KMS-11 (cell line): ENCODE data around the gene TJP1.

Source experiments
- H2AFZ ChIP-seq: fragments of 200-600 bp; sonication (generic); 2 replicates; pipeline ENCODE4 v1.6.1; 2016; ENCODE audit warnings: antibody characterized with exemption, mixed run types, low read depth
- H3K27ac ChIP-seq: fragments of 200-600 bp; sonication (generic); 2 replicates; pipeline ENCODE4 v1.6.1; 2016; ENCODE audit warnings: mild to moderate bottlenecking, mixed run types
- H3K27me3 ChIP-seq: fragments of 200-600 bp; sonication (generic); 2 replicates; pipeline ENCODE4 v1.6.1; 2017; ENCODE audit warnings: mild to moderate bottlenecking, low read depth, mixed run types, moderate library complexity; ENCODE audit not compliant: insufficient read depth
- H3K36me3 ChIP-seq: fragments of 200-600 bp; sonication (generic); 2 replicates; pipeline ENCODE4 v1.6.1; 2017; ENCODE audit warnings: mild to moderate bottlenecking, mixed run types; ENCODE audit not compliant: insufficient read depth
- H3K4me1 ChIP-seq: fragments of 200-600 bp; sonication (generic); 2 replicates; pipeline ENCODE4 v1.6.1; 2016; ENCODE audit warnings: mild to moderate bottlenecking, low read depth, mixed run types; ENCODE audit not compliant: poor library complexity, severe bottlenecking
- H3K4me2 ChIP-seq: fragments of 200-600 bp; sonication (generic); 2 replicates; pipeline ENCODE4 v1.7.0; 2016; ENCODE audit warnings: mild to moderate bottlenecking, mixed run types
- H3K4me3 ChIP-seq: fragments of 200-600 bp; sonication (generic); IDR thresholded peaks from 2 replicates; pipeline ENCODE4 v1.6.1; 2017; ENCODE audit warnings: low read depth, low read length, mixed read lengths; ENCODE audit not compliant: insufficient read depth
- H3K79me2 ChIP-seq: fragments of 200-600 bp; sonication (generic); 2 replicates; pipeline ENCODE4 v1.6.1; 2016; ENCODE audit warnings: low read depth, mixed run types; ENCODE audit not compliant: insufficient read depth
- H3K9ac ChIP-seq: fragments of 200-600 bp; sonication (generic); 2 replicates; pipeline ENCODE4 v1.6.1; 2016; ENCODE audit warnings: mild to moderate bottlenecking, mixed run types
- H4K20me1 ChIP-seq: fragments of 200-600 bp; sonication (generic); 2 replicates; pipeline ENCODE4 v1.6.1; 2016; ENCODE audit warnings: mild to moderate bottlenecking, mixed run types; ENCODE audit not compliant: insufficient read depth
- CTCF ChIP-seq: fragments of 200-600 bp; sonication (generic); conservative IDR thresholded peaks from 2 replicates; pipeline ENCODE4 v1.6.1; 2017; ENCODE audit warnings: low read depth, mild to moderate bottlenecking, antibody characterized with exemption, low read length, moderate library complexity, mixed read lengths

Gene TJP1

GRCh38 chr15:29770796-29771195 is 51.5 kb downstream of the TJP1 start:
- Histone ChIP-seq H3K27ac (no peak overlapping the region), H3K4me2 (no peak overlapping the region), H3K79me2 (no peaks in the 10 kb centered on the region), H3K27me3 (no peaks in the 10 kb centered on the region), H2AFZ (no peak overlapping the region), H3K4me3 (no peak overlapping the region), H4K20me1 (no peaks in the 10 kb centered on the region), H3K4me1 (no peaks in the 10 kb centered on the region), H3K36me3 (no peaks in the 10 kb centered on the region), H3K9ac (no peak overlapping the region)
- TF ChIP-seq CTCF, result no peak

GRCh38 chr15:29765898-29766527 is 56.3 kb downstream of the TJP1 start:
- H3K36me3 ChIP-seq, result no peaks in the 10 kb centered on the region
- no peak overlapping the region for H3K4me2 ChIP-seq
- H3K4me1 ChIP-seq, result no peaks in the 10 kb centered on the region
- no peaks in the 10 kb centered on the region for H3K27me3 ChIP-seq
- no peaks in the 10 kb centered on the region for H4K20me1 ChIP-seq
- H3K4me3 ChIP-seq, result no peak overlapping the region
- H3K9ac ChIP-seq, result no peak overlapping the region
- no peaks in the 10 kb centered on the region for H3K79me2 ChIP-seq
- no peak for TF ChIP-seq CTCF
- no peak overlapping the region for H2AFZ ChIP-seq
- H3K27ac ChIP-seq, result no peak overlapping the region

GRCh38 chr15:29765234-29765841 is 56.9 kb downstream of the TJP1 start:
- no peaks in the 10 kb centered on the region for H3K36me3 ChIP-seq
- no peak overlapping the region for H3K4me2 ChIP-seq
- no peak for TF ChIP-seq CTCF

DNA sequence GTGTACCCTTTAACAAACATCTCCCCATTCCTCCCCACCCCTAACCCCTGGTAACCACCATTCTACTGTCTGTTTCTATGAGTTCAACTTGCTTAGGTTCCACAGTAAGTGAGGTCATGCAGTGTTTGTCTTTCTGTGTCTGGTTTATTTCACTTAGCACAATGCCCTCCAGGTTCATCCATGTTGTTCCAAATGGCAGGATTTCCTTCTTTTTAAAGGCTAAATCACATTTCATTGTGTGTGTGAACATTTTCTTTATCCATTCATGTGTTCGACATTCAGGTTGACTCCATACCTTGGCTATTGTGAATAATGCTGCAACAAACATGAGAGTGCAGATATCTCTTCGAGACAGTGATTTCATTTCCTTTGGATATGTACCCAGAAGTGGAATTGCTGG is 62.7 kb downstream of the TJP1 start:
- Histone ChIP-seq H4K20me1 (no peaks in the 10 kb centered on the region), H3K36me3 (no peaks in the 10 kb centered on the region), H3K4me2 (no peak overlapping the region), H2AFZ (no peak overlapping the region), H3K9ac (no peak overlapping the region), H3K4me3 (no peak overlapping the region), H3K4me1 (no peaks in the 10 kb centered on the region), H3K27ac (no peak overlapping the region), H3K27me3 (no peaks in the 10 kb centered on the region), H3K79me2 (no peaks in the 10 kb centered on the region)
- no peak for TF ChIP-seq CTCF

More at GRCh38 chr15:29765234-29765841, 56.9 kb downstream of the TJP1 start:
- Histone ChIP-seq H3K27ac (no peak overlapping the region), H4K20me1 (no peaks in the 10 kb centered on the region), H3K27me3 (no peaks in the 10 kb centered on the region), H3K4me1 (no peaks in the 10 kb centered on the region), H2AFZ (no peak overlapping the region), H3K79me2 (no peaks in the 10 kb centered on the region), H3K9ac (no peak overlapping the region), H3K4me3 (no peak overlapping the region)
